H9 (cell line): ENCODE measurements around the gene OST4. TPM values are rescaled to one million over a fixed set of nuclear protein-coding genes. Genes with fewer than 3 reads are reported as not detected.
A peak's percentile ranks its signal among the peaks of the same experiment; 100 is the strongest.

Source experiments
- DNase-seq: peaks from one replicate; pipeline ENCODE4 v3.0.0-alpha.2; 2017
- H2AFZ ChIP-seq: one replicate; pipeline ENCODE4 v1.6.1; 2013; ENCODE audit warnings: mild to moderate bottlenecking, low read length, control low read depth, moderate library complexity
- H2AK5ac ChIP-seq: 2 replicates; pipeline ENCODE4 v1.6.1; 2013; ENCODE audit warnings: low read length, control low read depth, mixed read lengths; ENCODE audit not compliant: insufficient read length
- H2BK120ac ChIP-seq: one replicate; pipeline ENCODE4 v1.6.1; 2013; ENCODE audit warnings: low read depth, mild to moderate bottlenecking, low read length, control low read depth, inconsistent platforms; ENCODE audit not compliant: poor library complexity, severe bottlenecking
- H2BK12ac ChIP-seq: 2 replicates; pipeline ENCODE4 v1.6.1; 2013; ENCODE audit warnings: low read length, control low read depth, mixed read lengths, low read depth; ENCODE audit not compliant: insufficient read length
- H2BK15ac ChIP-seq: 2 replicates; pipeline ENCODE4 v1.6.1; 2013; ENCODE audit warnings: low read depth, low read length, control low read depth
- H2BK20ac ChIP-seq: one replicate; pipeline ENCODE4 v1.6.1; 2013; ENCODE audit warnings: low read depth, mild to moderate bottlenecking, low read length, control low read depth, inconsistent platforms; ENCODE audit not compliant: poor library complexity, severe bottlenecking
- H2BK5ac ChIP-seq: 2 replicates; pipeline ENCODE4 v1.6.1; 2013; ENCODE audit warnings: low read length, control low read depth, mixed read lengths; ENCODE audit not compliant: insufficient read length
- H3K14ac ChIP-seq: 2 replicates; pipeline ENCODE4 v1.6.1; 2013; ENCODE audit warnings: low read length, control low read depth; ENCODE audit not compliant: insufficient read depth
- H3K18ac ChIP-seq: 2 replicates; pipeline ENCODE4 v1.6.1; 2013; ENCODE audit warnings: low read depth, mild to moderate bottlenecking, mixed read lengths, low read length, control low read depth; ENCODE audit not compliant: insufficient read length
- H3K23ac ChIP-seq: 2 replicates; pipeline ENCODE4 v1.6.1; 2013; ENCODE audit warnings: low read length, control low read depth, mixed read lengths, low read depth; ENCODE audit not compliant: insufficient read length
- H3K23me2 ChIP-seq: 2 replicates; pipeline ENCODE4 v1.6.1; 2013; ENCODE audit warnings: low read depth, mild to moderate bottlenecking, mixed read lengths, low read length, control low read depth; ENCODE audit not compliant: insufficient read length, poor library complexity, severe bottlenecking
- H3K27ac ChIP-seq: 2 replicates; pipeline ENCODE4 v1.5.1; 2013; ENCODE audit warnings: low read length, control low read depth, mixed read lengths, low read depth; ENCODE audit not compliant: insufficient read length
- H3K27me3 ChIP-seq: 2 replicates; pipeline ENCODE4 v1.6.1; 2013; ENCODE audit warnings: low read length, control low read depth, inconsistent platforms; ENCODE audit not compliant: insufficient read depth
- H3K4ac ChIP-seq: 2 replicates; pipeline ENCODE4 v1.6.1; 2013; ENCODE audit warnings: low read depth, mild to moderate bottlenecking, control low read depth, inconsistent platforms, low read length, moderate library complexity
- H3K4me1 ChIP-seq: 2 replicates; pipeline ENCODE4 v1.6.1; 2013; ENCODE audit warnings: low read length, control low read depth, inconsistent platforms; ENCODE audit not compliant: insufficient read depth
- H3K4me2 ChIP-seq: 2 replicates; pipeline ENCODE4 v1.6.1; 2013; ENCODE audit warnings: low read length, control low read depth, mixed read lengths; ENCODE audit not compliant: insufficient read length, insufficient read depth
- H3K56ac ChIP-seq: 2 replicates; pipeline ENCODE4 v1.6.1; 2013; ENCODE audit warnings: low read depth, mild to moderate bottlenecking, mixed read lengths, low read length, control low read depth; ENCODE audit not compliant: insufficient read length
- H3K79me1 ChIP-seq: 2 replicates; pipeline ENCODE4 v1.6.1; 2013; ENCODE audit warnings: low read depth, mild to moderate bottlenecking, moderate library complexity, low read length, control low read depth, inconsistent platforms; ENCODE audit not compliant: insufficient read depth, poor library complexity, severe bottlenecking
- H3K79me2 ChIP-seq: 2 replicates; pipeline ENCODE4 v1.6.1; 2013; ENCODE audit warnings: low read length, control low read depth, inconsistent platforms; ENCODE audit not compliant: insufficient read depth
- H3K9ac ChIP-seq: 2 replicates; pipeline ENCODE4 v1.6.1; 2013; ENCODE audit warnings: low read length, control low read depth, mixed read lengths; ENCODE audit not compliant: insufficient read length; ENCODE audit errors: extremely low read depth
- H3K9me3 ChIP-seq: one replicate; pipeline ENCODE4 v1.6.1; 2013; ENCODE audit warnings: low read depth, low read length, inconsistent platforms; ENCODE audit not compliant: control insufficient read depth
- H3T11ph ChIP-seq: one replicate; pipeline ENCODE4 v1.6.1; 2013; ENCODE audit warnings: mild to moderate bottlenecking, low read length, control low read depth, inconsistent platforms
- H4K20me1 ChIP-seq: one replicate; pipeline ENCODE4 v1.6.1; 2013; ENCODE audit not compliant: control insufficient read depth, insufficient read length, insufficient read depth
- H4K5ac ChIP-seq: 2 replicates; pipeline ENCODE4 v1.6.1; 2013; ENCODE audit warnings: low read depth, mild to moderate bottlenecking, mixed read lengths, low read length, control low read depth; ENCODE audit not compliant: insufficient read length
- H4K8ac ChIP-seq: replicated peaks from 2 replicates; pipeline ENCODE4 v1.6.1; 2013; ENCODE audit warnings: low read length, control low read depth, mixed read lengths, low read depth; ENCODE audit not compliant: insufficient read length
- H4K91ac ChIP-seq: 2 replicates; pipeline ENCODE4 v1.6.1; 2013; ENCODE audit warnings: low read depth, mild to moderate bottlenecking, moderate library complexity, mixed read lengths, low read length, control low read depth; ENCODE audit not compliant: insufficient read length
- H3K27ac Mint-ChIP-seq, 3 experiments: 2 replicates in 2 of 3; 3 replicates in 1 of 3; pipeline ENCODE4 v1.8.0; 2020 to 2021; ENCODE audit warnings: mixed read lengths in 3 of 3, mild to moderate bottlenecking in 1 of 3, moderate library complexity in 1 of 3
- H3K27me3 Mint-ChIP-seq: 2 replicates; pipeline ENCODE4 v1.8.0; 2021; ENCODE audit warnings: low read depth, mild to moderate bottlenecking, moderate library complexity, mixed read lengths
- H3K36me3 Mint-ChIP-seq, 3 experiments: 2 replicates in 2 of 3; 3 replicates in 1 of 3; pipeline ENCODE4 v1.8.0; 2020 to 2021; ENCODE audit warnings: low read depth in 3 of 3, mixed read lengths in 3 of 3; ENCODE audit not compliant: insufficient read depth in 1 of 3
- H3K4me1 Mint-ChIP-seq, 2 experiments: 2 replicates each; pipeline ENCODE4 v1.8.0; 2020; ENCODE audit warnings: mixed read lengths in 2 of 2
- H3K4me3 Mint-ChIP-seq, 2 experiments: 2 replicates in 1 of 2; 3 replicates in 1 of 2; pipeline ENCODE4 v1.8.0; 2020 to 2021; ENCODE audit warnings: mild to moderate bottlenecking in 2 of 2, mixed read lengths in 2 of 2, moderate library complexity in 1 of 2
- H3K9me3 Mint-ChIP-seq, 2 experiments: 2 replicates in 1 of 2; 3 replicates in 1 of 2; pipeline ENCODE4 v1.8.0; 2020; ENCODE audit warnings: mild to moderate bottlenecking in 2 of 2, mixed read lengths in 2 of 2, moderate library complexity in 1 of 2
- CTCF ChIP-seq: fragments of 200-600 bp; sonication (generic); conservative IDR thresholded peaks from 3 replicates; pipeline ENCODE4 v1.8.0; 2021; ENCODE audit warnings: antibody characterized with exemption, mild to moderate bottlenecking
- WGBS: extraction: QIAGEN DNeasy Blood & Tissue Kit; methylation state at CpG from one replicate; pipeline ENCODE4 v1.1.7; 2013; ENCODE audit warnings: missing lambda C conversion rate, low lambda C conversion rate, mixed read lengths; ENCODE audit not compliant: insufficient read length; ENCODE audit errors: extremely low coverage; 5-methylcytosine and 5-hydroxymethylcytosine counted together
- total RNA-seq: library from RNA; stranded (reverse); gene quantifications from 2 replicates; pipeline ENCODE4 v1.2.1, GENCODE V29; 2021

OST4 gene
- total RNA-seq, 1 experiment from 2014 or later = 215 TPM

GRCh38 chr2:27069961-27070618, 1.4 kb downstream of the OST4 start:
- Mint-ChIP-seq H3K9me3 (no peaks in the 10 kb centered on the region; a peak in 1 of 5 replicates), H3K27me3 (peaks cover 7% of the 10 kb centered on the region; the same call in 1 of the 2 replicates), H3K4me1 (peaks cover 14 to 17% of the 10 kb centered on the region in 2 experiments), H3K36me3 (peaks cover 18 to 50% (median 49%) of the 10 kb centered on the region in 3 experiments; a peak in 6 of 7 replicates), H3K27ac (no peak overlapping the region), H3K4me3 (peak overlapping the region; percentile 94 to 97)
- Histone ChIP-seq H4K8ac (no peak overlapping the region), H4K5ac (no peak overlapping the region), H3K79me1 (peaks cover 2% of the 10 kb centered on the region), H3K9ac (peak overlapping the region; percentile 85), H2BK15ac (no peak overlapping the region), H2BK20ac (no peak overlapping the region), H3K4me1 (no peaks in the 10 kb centered on the region), H2AFZ (no peak overlapping the region), H2BK12ac (no peak overlapping the region), H3K56ac (no peak overlapping the region), H3K4ac (no peak overlapping the region), H2AK5ac (no peak overlapping the region), H3K14ac (no peak overlapping the region), H2BK120ac (no peak overlapping the region), H3K23ac (no peak overlapping the region), H2BK5ac (no peak overlapping the region), H3K27ac (no peak overlapping the region), H3K9me3 (no peaks in the 10 kb centered on the region), H3K79me2 (peaks cover 5% of the 10 kb centered on the region; the same call in 1 of the 2 replicates), H3K4me2 (peak overlapping the region; percentile 97), H3K18ac (no peak overlapping the region), H3K23me2 (peaks cover 12% of the 10 kb centered on the region), H4K20me1 (no peaks in the 10 kb centered on the region), H4K91ac (no peak overlapping the region), H3T11ph (no peak overlapping the region), H3K27me3 (no peaks in the 10 kb centered on the region)
- no peak for TF ChIP-seq CTCF
- DNase-seq = no peak
- no CpG with 5 or more reads among the region's 8 CpGs for WGBS
